HG02642 (cell line): ENCODE results near the gene ANKLE2.
A peak's percentile ranks its signal among the peaks of the same experiment; 100 is the strongest.

ENCODE experiments used
- ATAC-seq: cut with Tn5 transposase; IDR thresholded peaks from one replicate; pipeline ENCODE4 v1.9.1; 2021; ENCODE audit warnings: mild to moderate bottlenecking; ENCODE audit not compliant: unreplicated experiment, poor library complexity

The ANKLE2 gene

GRCh38 chr12:132723764-132724140, 37.9 kb downstream of the ANKLE2 start:
- ATAC-seq, result no peak

- ATAC-seq, result no peak
Observed at GRCh38 chr12:132723015-132723763, 38.4 kb downstream of the ANKLE2 start.

- no peak for ATAC-seq
Observed at GRCh38 chr12:132720606-132721345, 40.9 kb downstream of the ANKLE2 start.

DNA sequence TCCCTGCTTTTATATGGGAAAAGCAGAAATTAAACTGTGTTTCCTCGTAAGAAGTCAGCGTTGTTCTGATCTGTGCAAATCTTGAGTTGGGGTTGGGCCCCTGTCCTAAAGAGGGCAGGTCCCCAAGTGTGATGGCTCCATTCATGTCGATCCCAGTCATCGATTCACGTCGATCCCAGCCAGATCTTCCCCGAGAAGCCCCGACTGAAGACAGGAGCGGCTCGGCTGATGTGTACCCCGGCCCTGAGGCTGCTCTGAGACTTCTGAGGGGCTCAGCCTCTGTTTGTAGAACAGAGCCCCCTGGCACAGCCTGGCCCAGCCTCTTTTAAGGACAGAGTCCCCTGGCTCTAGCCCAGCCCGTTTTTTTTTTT, 41.7 kb downstream of the ANKLE2 start:
- no peak for ATAC-seq

GRCh38 chr12:132719141-132719953, 42.3 kb downstream of the ANKLE2 start:
- ATAC-seq, result no peak

- ATAC-seq, result no peak
Observed at GRCh38 chr12:132718644-132719043, 43.0 kb downstream of the ANKLE2 start.

- ATAC-seq, result no peak
Observed at GRCh38 chr12:132717531-132718387, 43.9 kb downstream of the ANKLE2 start.

DNA sequence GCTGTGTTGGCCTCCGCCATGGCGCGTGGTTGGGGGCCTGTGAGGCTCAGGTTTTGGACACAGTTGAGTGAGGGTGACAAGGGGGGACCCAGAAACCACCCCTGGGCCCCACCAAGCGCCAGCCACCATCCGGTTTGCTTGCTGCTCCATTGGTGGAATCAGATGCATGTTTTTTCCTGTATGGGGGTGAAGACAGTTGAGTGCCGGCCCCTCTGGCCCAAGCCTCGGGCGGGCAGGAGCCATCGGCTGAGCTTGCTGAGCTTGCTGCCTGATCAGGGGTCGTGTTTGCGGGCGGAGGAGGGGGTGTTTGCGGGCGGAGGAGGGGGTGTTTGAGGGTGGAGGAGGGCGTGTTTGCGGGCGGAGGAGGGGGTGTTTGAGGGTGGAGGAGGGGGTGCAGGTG, 44.6 kb downstream of the ANKLE2 start:
- ATAC-seq, result no peak

DNA sequence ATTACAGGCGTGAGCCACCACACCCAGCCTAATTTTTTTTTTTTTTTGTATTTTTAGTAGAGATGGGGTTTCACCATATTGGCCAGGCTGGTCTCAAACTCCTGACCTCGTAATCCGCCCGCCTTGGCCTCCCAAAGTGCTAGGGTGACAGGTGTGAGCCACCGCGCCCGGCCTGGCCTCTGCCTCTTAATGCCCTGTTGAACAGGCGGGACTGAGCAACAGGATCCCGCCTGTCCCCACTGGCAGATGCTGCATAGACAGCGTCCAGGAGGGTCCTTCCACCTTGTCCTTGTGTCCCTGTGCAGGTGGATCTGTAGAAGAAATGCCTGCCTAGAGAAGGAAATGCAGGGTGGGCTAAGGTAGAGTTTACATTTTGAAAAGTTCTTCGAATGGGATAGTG, 45.3 kb downstream of the ANKLE2 start:
- ATAC-seq, result no peak

GRCh38 chr12:132715874-132716273, 45.8 kb downstream of the ANKLE2 start:
- ATAC-seq, result no peak

DNA sequence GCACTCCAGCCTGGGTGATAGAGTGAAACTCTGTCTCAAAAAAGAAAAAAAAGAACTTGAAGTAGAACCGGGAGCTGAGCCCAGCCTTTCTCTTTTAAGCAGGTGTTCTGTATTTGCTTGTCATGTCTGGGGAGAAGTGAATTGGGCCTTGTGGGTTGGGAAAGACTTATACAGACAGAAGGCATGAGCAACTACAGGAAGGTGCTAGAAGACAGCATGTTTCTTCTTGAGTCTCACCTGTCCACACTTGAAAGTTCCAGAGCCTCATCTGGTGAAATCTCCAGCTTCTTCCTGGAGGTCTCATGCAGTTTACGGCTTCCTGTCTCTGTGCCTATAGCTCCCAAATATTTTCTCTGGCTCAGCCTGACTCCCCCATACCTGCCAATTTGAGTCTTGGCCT, 48.5 kb downstream of the ANKLE2 start:
- no peak for ATAC-seq

GRCh38 chr12:132711080-132711843, 50.4 kb downstream of the ANKLE2 start:
- ATAC-seq, result peak; percentile 26

GRCh38 chr12:132710405-132711079, 51.1 kb downstream of the ANKLE2 start, which contains the start of gene PGAM5:
TSS of gene PGAM5 (plus strand) at chr12:132710842. CDS start at chr12:132710877, 35 bp downstream.
- peak; percentile 88 for ATAC-seq

DNA sequence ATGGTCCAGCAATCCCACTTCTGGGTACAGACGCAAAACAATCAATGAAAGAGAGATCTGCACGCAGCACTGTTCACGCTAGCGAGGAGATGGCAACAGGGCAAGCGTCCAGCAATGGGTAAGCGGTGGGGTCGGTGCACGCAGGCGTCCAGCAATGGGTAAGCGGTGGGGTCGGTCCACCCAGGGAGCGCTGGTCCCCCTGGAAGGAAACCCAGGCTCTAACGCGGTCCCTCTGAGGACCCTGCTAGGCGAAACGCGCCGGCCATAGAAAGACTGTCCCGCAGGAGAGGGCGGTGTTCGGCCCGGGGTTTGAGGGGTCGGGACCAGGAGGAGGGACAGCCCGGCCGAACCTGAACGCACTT, 51.6 kb downstream of the ANKLE2 start:
- ATAC-seq, result peak; percentile 38

- ATAC-seq, result no peak
Observed at GRCh38 chr12:132708150-132708549, 53.5 kb downstream of the ANKLE2 start.

DNA sequence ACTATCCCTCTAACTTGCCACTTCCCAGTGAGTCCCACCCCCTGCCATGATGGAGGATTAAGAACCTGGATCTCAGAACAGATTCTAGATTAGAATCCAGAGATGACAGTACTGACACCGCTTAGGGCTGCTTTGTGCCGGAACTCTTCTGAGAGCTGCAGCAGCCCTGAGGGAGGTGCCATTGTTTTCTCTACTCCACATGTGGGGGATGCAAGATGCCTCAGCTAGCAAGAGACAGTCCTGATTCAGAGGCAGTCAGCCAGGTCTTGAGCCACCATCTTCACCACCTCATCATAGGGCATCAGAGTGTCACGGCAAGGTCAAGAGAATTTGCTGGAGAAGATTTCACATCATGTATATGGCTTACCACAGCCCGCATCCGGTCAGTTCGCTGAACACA, 54.4 kb downstream of the ANKLE2 start:
- no peak for ATAC-seq

GRCh38 chr12:132703641-132704040, 58.0 kb downstream of the ANKLE2 start:
- no peak for ATAC-seq

GRCh38 chr12:132702640-132703039, 59.0 kb downstream of the ANKLE2 start:
- no peak for ATAC-seq
